Measurements from ENCODE around the gene TMPRSS9.

DNA sequence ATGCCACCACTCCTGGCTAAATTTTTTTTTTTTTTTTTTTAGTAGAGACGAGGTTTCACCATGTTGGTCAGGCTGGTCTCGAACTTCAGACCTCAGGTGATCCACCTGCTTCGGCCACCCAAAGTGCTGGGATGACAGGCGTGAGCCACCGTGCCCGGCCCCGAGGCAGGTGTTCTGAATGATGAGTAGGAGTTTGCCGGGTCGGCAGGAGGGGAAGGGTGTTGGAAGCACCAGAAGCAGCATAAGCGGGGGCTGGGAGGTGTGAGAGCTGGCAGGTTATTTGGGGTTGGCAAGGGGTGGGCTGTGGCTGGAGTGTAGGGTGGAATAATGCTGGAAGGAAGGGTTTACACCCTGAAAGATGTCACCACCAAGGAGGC, 29.8 kb upstream of the TMPRSS9 start:
- TF ChIP-seq CTCF (conservative IDR thresholded peaks at IDR 0.05; ENCODE audit: low read depth, low read length) = no peak
- TF ChIP-seq EZH2phosphoT487 (IDR thresholded peaks at IDR 0.05; ENCODE audit: borderline replicate concordance, low read length) = no peak

All from PC-3 (cell line).